A549 (cell line): ENCODE measurements around the gene SORCS2. TPM values are rescaled to one million over a fixed set of nuclear protein-coding genes. Genes with fewer than 3 reads are reported as not detected.

Experiments used
- ATAC-seq, 2 experiments: fragments of 200-7000 bp in 1 of 2; fragments of >200 bp in 1 of 2; cut with Nextera tagmentation in 1 of 2; cut with Tn5 transposase in 1 of 2; 3 replicates each; pipeline versions ENCODE4 v1.8.0 to v1.9.1; 2018 to 2020; ENCODE audit warnings: mild to moderate bottlenecking in 1 of 2, moderate library complexity in 1 of 2
- CTCF ChIA-PET: fragments of 300-600 bp; sonication (Branson Sonifier 250); formaldehyde crosslinking; extraction: SDS; loops from one replicate; lab custom pipeline; 2021; ENCODE audit warnings: antibody characterized with exemption, inconsistent platforms; lab: Yijun Ruan, JAX
- POLR2A ChIA-PET: fragments of 350-600 bp; formaldehyde crosslinking; extraction: SDS; loops from one replicate; lab custom pipeline; 2021; ENCODE audit warnings: antibody characterized with exemption, inconsistent platforms; lab: Yijun Ruan, JAX
- DNase-seq, 2 experiments: peaks; one replicate each; pipeline versions ENCODE4 v3.0.0 to v3.0.0-alpha.2; 2011 to 2016; ENCODE audit warnings: low read depth in 1 of 2, low spot score in 1 of 2
- FAIRE-seq: peaks from 2 replicates; lab custom pipeline; 2011; peaks lifted over from hg19 to GRCh38; lab: Jason Lieb, UNC
- H3K27ac ChIP-seq, 2 experiments: fragments of >200 bp; sonication (Bioruptor Twin); formaldehyde crosslinking; 3 replicates each; pipeline ENCODE4 v1.5.1; 2016 to 2017
- H3K4me1 ChIP-seq: fragments of >200 bp; sonication (Bioruptor Twin); formaldehyde crosslinking; 3 replicates; pipeline ENCODE4 v1.6.1; 2016
- H3K4me2 ChIP-seq: fragments of >200 bp; sonication (Bioruptor Twin); formaldehyde crosslinking; 3 replicates; pipeline ENCODE4 v1.6.1; 2016
- H3K4me3 ChIP-seq: fragments of >200 bp; sonication (Bioruptor Twin); formaldehyde crosslinking; 3 replicates; pipeline ENCODE4 v1.5.1; 2016
- H3K9me3 ChIP-seq: fragments of >200 bp; sonication (Bioruptor Twin); formaldehyde crosslinking; 3 replicates; pipeline ENCODE4 v1.6.1; 2016
- BHLHE40 ChIP-seq: IDR thresholded peaks from 2 replicates; pipeline ENCODE4 v1.6.1; 2012; ENCODE audit warnings: low read depth, low read length, inconsistent platforms
- CBX2 ChIP-seq: fragments of 200-600 bp; sonication (generic); IDR thresholded peaks from 2 replicates; pipeline ENCODE4 v1.6.1; 2016; ENCODE audit warnings: low read depth, mild to moderate bottlenecking, borderline replicate concordance
- CBX8 ChIP-seq: fragments of 200-600 bp; sonication (generic); IDR thresholded peaks from 2 replicates; pipeline ENCODE4 v1.6.1; 2016
- CHD4 ChIP-seq: fragments of 200-600 bp; sonication (generic); IDR thresholded peaks from 2 replicates; pipeline ENCODE4 v1.6.1; 2016; ENCODE audit warnings: antibody characterized with exemption, mild to moderate bottlenecking, borderline replicate concordance
- EHF ChIP-seq: fragments of 250-450 bp; sonication (Bioruptor Pico); IDR thresholded peaks from 2 replicates; pipeline ENCODE4 v1.5.0; 2020; ENCODE audit warnings: mild to moderate bottlenecking
- EP300 ChIP-seq, 2 experiments: fragments of >200 bp; sonication (Bioruptor Twin); formaldehyde crosslinking; IDR thresholded peaks; 2 replicates in 1 of 2; 3 replicates in 1 of 2; pipeline ENCODE4 v1.6.1; 2016 to 2017
- FOSL2 ChIP-seq, 2 experiments: fragments of 450-650 bp in 1 of 2; fragments of >200 bp in 1 of 2; sonication (Bioruptor Twin) in 1 of 2; formaldehyde crosslinking; IDR thresholded peaks; 2 replicates each; pipeline versions ENCODE4 v1.5.0 to v1.6.1; 2016 to 2020; ENCODE audit warnings: mild to moderate bottlenecking in 1 of 2, moderate library complexity in 1 of 2
- HDAC2 ChIP-seq: fragments of 200-600 bp; sonication (generic); IDR thresholded peaks from 2 replicates; pipeline ENCODE4 v1.6.1; 2016
- HOXA7 ChIP-seq: fragments of 250-450 bp; sonication (Bioruptor Pico); IDR thresholded peaks from 2 replicates; pipeline ENCODE4 v1.5.0; 2020; ENCODE audit warnings: mild to moderate bottlenecking, moderate library complexity
- JUNB ChIP-seq: fragments of >200 bp; sonication (Bioruptor Twin); formaldehyde crosslinking; IDR thresholded peaks from 2 replicates; pipeline ENCODE4 v1.6.1; 2016
- KDM5A ChIP-seq: fragments of 200-600 bp; sonication (generic); IDR thresholded peaks from 2 replicates; pipeline ENCODE4 v1.6.1; 2016; ENCODE audit warnings: antibody characterized with exemption, mild to moderate bottlenecking
- MAFK ChIP-seq: fragments of 450-650 bp; IDR thresholded peaks from 2 replicates; pipeline ENCODE4 v1.6.1; 2014; ENCODE audit not compliant: partially characterized antibody
- MAX ChIP-seq: IDR thresholded peaks from 2 replicates; pipeline ENCODE4 v1.6.1; 2012
- MAZ ChIP-seq: fragments of 150-350 bp; IDR thresholded peaks from 2 replicates; pipeline ENCODE4 v1.6.1; 2014; ENCODE audit warnings: antibody characterized with exemption, low read depth, low read length, borderline replicate concordance
- MYC ChIP-seq: IDR thresholded peaks from 2 replicates; pipeline ENCODE4 v1.6.1; 2012; ENCODE audit warnings: mild to moderate bottlenecking, inconsistent platforms, low read length, improper control_type of control experiment, borderline replicate concordance
- NFE2L2 ChIP-seq: fragments of 150-350 bp; conservative IDR thresholded peaks from 2 replicates; pipeline ENCODE4 v1.6.1; 2014; ENCODE audit warnings: low read length
- NPAS2 ChIP-seq: fragments of 250-450 bp; sonication (Bioruptor Pico); IDR thresholded peaks from 2 replicates; pipeline ENCODE4 v1.8.0; 2022; ENCODE audit warnings: mild to moderate bottlenecking, moderate library complexity, borderline replicate concordance
- POLR2AphosphoS2 ChIP-seq: conservative IDR thresholded peaks from 2 replicates; pipeline ENCODE4 v1.6.1; 2012; ENCODE audit warnings: low read length, improper control_type of control experiment, inconsistent platforms
- RARB ChIP-seq: fragments of 250-450 bp; sonication (Bioruptor Pico); IDR thresholded peaks from 2 replicates; pipeline ENCODE4 v1.8.0; 2021; ENCODE audit warnings: mild to moderate bottlenecking, moderate library complexity
- RNF2 ChIP-seq: fragments of 200-600 bp; sonication (generic); IDR thresholded peaks from 2 replicates; pipeline ENCODE4 v1.6.1; 2016; ENCODE audit warnings: low read depth, mild to moderate bottlenecking, antibody characterized with exemption, moderate library complexity, borderline replicate concordance
- SMC3 ChIP-seq: fragments of >200 bp; sonication (Bioruptor Twin); formaldehyde crosslinking; IDR thresholded peaks from 3 replicates; pipeline ENCODE4 v1.6.1; 2018; ENCODE audit warnings: inconsistent platforms
- TP53 ChIP-seq: fragments of 250-450 bp; sonication (Bioruptor Pico); IDR thresholded peaks from 2 replicates; pipeline ENCODE4 v1.5.0; 2021; ENCODE audit warnings: mild to moderate bottlenecking, moderate library complexity
- ZFP36 ChIP-seq: fragments of 450-650 bp; IDR thresholded peaks from 2 replicates; pipeline ENCODE4 v1.6.1; 2014; ENCODE audit warnings: borderline replicate concordance; ENCODE audit not compliant: partially characterized antibody
- ZSCAN20 ChIP-seq: fragments of 250-450 bp; sonication (Bioruptor Pico); IDR thresholded peaks from 2 replicates; pipeline ENCODE4 v1.8.0; 2022; ENCODE audit warnings: mild to moderate bottlenecking, moderate library complexity
- WGBS: methylation state at CpG from one replicate; pipeline ENCODE4 v1.1.6; 2017; ENCODE audit errors: missing lambda C conversion rate; 5-methylcytosine and 5-hydroxymethylcytosine counted together
- polyA plus RNA-seq, 4 experiments: library from polyadenylated mRNA; depleted of rRNA in 3 of 4; stranded (reverse); fragments of >200 nt; fragmentation: RNase III in 1 of 4; extraction: RNeasy Plus Mini Kit Qiagen cat#74134 plus additional on column Dnase treatment in 1 of 4; gene quantifications; 2 replicates in 3 of 4; 3 replicates in 1 of 4; pipeline ENCODE4 v1.2.3, GENCODE V29; 2011 to 2017

Gene SORCS2
- polyA plus RNA-seq, 2 of the 4 experiments (the other 2 are of a cell fraction) = 1.4 to 4.6 TPM

GRCh38 chr4:7777017-7777710 is 584.8 kb downstream of the SORCS2 start:
- WGBS = 98% methylated on average over 16 of the region's 17 CpGs
- no peak for FAIRE-seq
- Histone ChIP-seq H3K9me3 (no peaks in the 10 kb centered on the region), H3K4me1 (no peaks in the 10 kb centered on the region), H3K4me2 (no peak overlapping the region), H3K4me3 (no peak overlapping the region), H3K27ac (no peak overlapping the region)
- ATAC-seq = no peak
- no peak for DNase-seq
- CTCF ChIA-PET = interaction anchor here (0.7 to 2.4 kb wide), 5 partner anchors 12 to 209 kb away, joined by 3 to 6 read pairs (median 3); no protein-coding TSS in a partner anchor
- TF ChIP-seq TP53 (CRISPR knock-in tag) (no peak), NPAS2 (CRISPR knock-in tag) (no peak), MAX (no peak), KDM5A (no peak), RARB (CRISPR knock-in tag) (no peak), FOSL2 (IDR thresholded peaks at IDR 0.05) (no peak), FOSL2 (CRISPR knock-in tag; IDR thresholded peaks at IDR 0.05) (no peak), ZSCAN20 (CRISPR knock-in tag) (no peak), POLR2AphosphoS2 (no peak), ZFP36 (no peak), RNF2 (no peak), CHD4 (no peak), MAFK (no peak), MYC (no peak), CBX2 (no peak), EP300 (IDR thresholded peaks at IDR 0.05) (no peak), EHF (CRISPR knock-in tag) (no peak), HDAC2 (no peak)
- POLR2A ChIA-PET = no interaction called here

- TF ChIP-seq ZSCAN20 (CRISPR knock-in tag) (no peak), MAZ (no peak), BHLHE40 (no peak), HOXA7 (CRISPR knock-in tag) (no peak), CBX8 (no peak), NFE2L2 (no peak), SMC3 (no peak), JUNB (no peak)
- TF ChIP-seq, all 56 proteins: peak for 0
- Histone ChIP-seq H3K4me1 (no peaks in the 10 kb centered on the region), H3K4me3 (no peak overlapping the region), H3K27ac (no peak overlapping the region), H3K9me3 (no peaks in the 10 kb centered on the region), H3K4me2 (no peak overlapping the region)
- WGBS = 95% methylated on average over 10 of the region's 10 CpGs
- POLR2A ChIA-PET = no interaction called here
- CTCF ChIA-PET = interaction anchor here (0.6 to 2.4 kb wide), 4 partner anchors 11 to 210 kb away, joined by 3 to 6 read pairs (median 4); no protein-coding TSS in a partner anchor
- DNase-seq (no peak), ATAC-seq (no peak), FAIRE-seq (no peak)
These were observed 585.7 kb downstream of the SORCS2 start for GRCh38 chr4:7777871-7778509.
